Psoas muscle (tissue), 8 donors: Measurements from ENCODE around the gene RIN3. TPM values are rescaled to one million over a fixed set of nuclear protein-coding genes. Genes with fewer than 3 reads are reported as not detected.

Source experiments
- ATAC-seq, 4 donors: fragments of 200-7000 bp; cut with Tn5 transposase; one replicate each; pipeline ENCODE4 v1.9.1; 2020; ENCODE audit warnings: moderate library complexity in 3 of 4, mild to moderate bottlenecking in 2 of 4
- DNase-seq, 2 donors: peaks; one replicate each; pipeline ENCODE4 v3.0.0-alpha.2; 2020
- H3K27ac ChIP-seq: fragments of 200-600 bp; one replicate; pipeline ENCODE4 v1.8.0; 2022
- H3K27me3 ChIP-seq, 3 donors: fragments of 200-600 bp in 1 of 3; one replicate each; pipeline versions ENCODE4 v1.6.1 to v1.8.0; 2013 to 2022; ENCODE audit warnings: low read length in 2 of 3, mild to moderate bottlenecking in 2 of 3, moderate library complexity in 1 of 3; ENCODE audit not compliant: insufficient read depth in 3 of 3
- H3K36me3 ChIP-seq, 2 donors: fragments of 200-600 bp in 1 of 2; one replicate each; pipeline versions ENCODE4 v1.6.1 to v1.8.0; 2013 to 2022; ENCODE audit warnings: low read depth in 1 of 2, mild to moderate bottlenecking in 1 of 2, moderate library complexity in 1 of 2; ENCODE audit not compliant: insufficient read depth in 1 of 2
- H3K4me1 ChIP-seq: fragments of 200-600 bp; one replicate; pipeline ENCODE4 v1.8.0; 2022
- H3K4me3 ChIP-seq: fragments of 200-600 bp; one replicate; pipeline ENCODE4 v1.8.0; 2022; ENCODE audit warnings: mild to moderate bottlenecking
- H3K9me3 ChIP-seq: fragments of 200-600 bp; one replicate; pipeline ENCODE4 v1.8.0; 2022
- CTCF ChIP-seq: fragments of 200-600 bp; IDR thresholded peaks from one replicate; pipeline ENCODE4 v1.8.0; 2022; ENCODE audit warnings: antibody characterized with exemption
- WGBS, 3 donors: extraction: QIAGEN DNeasy Blood & Tissue Kit; methylation state at CpG; one replicate each; pipeline versions ENCODE4 v1.1.6 to v1.1.7; 2013; 5-methylcytosine and 5-hydroxymethylcytosine counted together
- intact Hi-C, 2 donors: fragments of 100-400 bp; cut with DNase I; formaldehyde crosslinking; loops; one replicate each; pipeline versions ENCODE4 v1.11.0 to v1.14.2; 2022
- polyA plus RNA-seq, 3 donors: library from polyadenylated mRNA; stranded (reverse); fragments of 200-250 nt; gene quantifications; one replicate each; pipeline ENCODE4 v1.2.3, GENCODE V29; 2013
- total RNA-seq, 4 donors: library from RNA; stranded (reverse); fragmentation: NEBNext Ultra II Directional in 2 of 4; extraction: Animal tissue kit (Norgen Biotek cat#: 25700) in 2 of 4; gene quantifications; one replicate each; pipeline versions ENCODE4 v1.2.1 to v1.2.4, GENCODE V29; 2021 to 2023
- donor health status: healthy with polysubstance abuse.
- donor health status: DM: no; HTN: no; CAD: no; lungs with moderate emphysema.
- donor health status: Bipolar disorder and iron deficiency.
- donor health status: healthy.
- donor health status: DM: yes; HTN: yes; CAD: no.
- donor health status: DM: no; HTN: no; CAD: no.
- donor health status: DM: no; HTN: no; CAD: no.
- donor health status: DM: yes; HTN: yes; CAD: no.

RIN3 gene
- total and polyA plus RNA-seq, 7 donors: 1.2 to 8.7 (median 3.8) TPM

GRCh38 chr14:92706386-92706785 is 192.8 kb downstream of the RIN3 start:
- H3K4me1 ChIP-seq: no peaks in the 10 kb centered on the region
- no peak overlapping the region for H3K27ac ChIP-seq
- no peak for ATAC-seq
- no peak for TF ChIP-seq CTCF
- intact Hi-C loops: no loop called here
- H3K9me3 ChIP-seq: no peaks in the 10 kb centered on the region
- no peak for DNase-seq
- H3K27me3 ChIP-seq: no peaks in the 10 kb centered on the region
- H3K4me3 ChIP-seq: no peak overlapping the region
- peaks cover 0 to 84% of the 10 kb centered on the region in 2 donors for H3K36me3 ChIP-seq
- 88 to 96% (median 90%) methylated on average over 15 of the region's 15 CpGs for WGBS, 3 donors

GRCh38 chr14:92709340-92710000 is 195.9 kb downstream of the RIN3 start:
- 89 to 97% (median 95%) methylated on average over 13 of the region's 13 CpGs for WGBS, 3 donors
- DNase-seq (no peak), ATAC-seq (no peak)
- H3K4me1 ChIP-seq: no peaks in the 10 kb centered on the region
- no peak overlapping the region for H3K27ac ChIP-seq
- no peak for TF ChIP-seq CTCF
- no peaks in the 10 kb centered on the region for H3K27me3 ChIP-seq
- H3K36me3 ChIP-seq: peaks cover 0 to 94% of the 10 kb centered on the region in 2 donors
- no peaks in the 10 kb centered on the region for H3K9me3 ChIP-seq
- H3K4me3 ChIP-seq: no peak overlapping the region
- intact Hi-C loops: no loop called here

GRCh38 chr14:92710001-92710341 is 196.4 kb downstream of the RIN3 start:
- intact Hi-C loops: loop anchor here in 1 of 2 donors (5.0 kb wide), 1 partner anchor 72 kb away; no protein-coding TSS in a partner anchor
- ATAC-seq: no peak
- 92 to 97% (median 94%) methylated on average over 5 of the region's 5 CpGs for WGBS, 3 donors

GRCh38 chr14:92711976-92712653 is 198.5 kb downstream of the RIN3 start:
- no peak overlapping the region for H3K27ac ChIP-seq
- H3K36me3 ChIP-seq: peaks cover 0 to 75% of the 10 kb centered on the region in 2 donors
- H3K4me1 ChIP-seq: no peaks in the 10 kb centered on the region
- no peak for ATAC-seq
- intact Hi-C loops: loop anchor here in 1 of 2 donors (5.0 kb wide), 1 partner anchor 70 kb away; no protein-coding TSS in a partner anchor
- 51 to 72% (median 72%) methylated on average over 7 of the region's 7 CpGs for WGBS, 3 donors
- no peak for DNase-seq
- H3K27me3 ChIP-seq: no peaks in the 10 kb centered on the region
- H3K9me3 ChIP-seq: no peaks in the 10 kb centered on the region
- no peak overlapping the region for H3K4me3 ChIP-seq
- no peak for TF ChIP-seq CTCF

More at GRCh38 chr14:92710001-92710341, 196.4 kb downstream of the RIN3 start:
- no peaks in the 10 kb centered on the region for H3K4me1 ChIP-seq
- no peak for DNase-seq
- H3K27ac ChIP-seq: no peak overlapping the region
- TF ChIP-seq CTCF: no peak
- no peaks in the 10 kb centered on the region for H3K27me3 ChIP-seq
- peaks cover 0 to 89% of the 10 kb centered on the region in 2 donors for H3K36me3 ChIP-seq
- H3K9me3 ChIP-seq: no peaks in the 10 kb centered on the region
- H3K4me3 ChIP-seq: no peak overlapping the region
